HEK293 (cell line): ENCODE data around the gene KLK5.

Source experiments
- GLI2 ChIP-seq: fragments of 450-650 bp; formaldehyde crosslinking; IDR thresholded peaks from 2 replicates; pipeline ENCODE4; 2017; ENCODE audit warnings: missing biosample characterization, missing genetic modification characterization, low read depth, borderline replicate concordance
- HIC1 ChIP-seq: fragments of 450-650 bp; formaldehyde crosslinking; IDR thresholded peaks from 2 replicates; pipeline ENCODE4 v1.5.1; 2016; ENCODE audit warnings: missing biosample characterization, missing genetic modification characterization
- KLF17 ChIP-seq: fragments of 450-650 bp; formaldehyde crosslinking; IDR thresholded peaks from 2 replicates; pipeline ENCODE4 v1.5.1; 2016; ENCODE audit warnings: missing biosample characterization, missing genetic modification characterization
- PRDM10 ChIP-seq: fragments of 450-650 bp; formaldehyde crosslinking; IDR thresholded peaks from 2 replicates; pipeline ENCODE4 v1.5.1; 2016; ENCODE audit warnings: missing biosample characterization, missing genetic modification characterization
- SALL2 ChIP-seq: fragments of 450-650 bp; formaldehyde crosslinking; IDR thresholded peaks from 2 replicates; pipeline ENCODE4 v1.5.0; 2017; ENCODE audit warnings: missing biosample characterization, mild to moderate bottlenecking, missing genetic modification characterization, borderline replicate concordance
- ZBTB17 ChIP-seq: fragments of 450-650 bp; formaldehyde crosslinking; IDR thresholded peaks from 2 replicates; pipeline ENCODE4 v1.5.1; 2016; ENCODE audit warnings: missing biosample characterization, missing genetic modification characterization
- ZBTB6 ChIP-seq: fragments of 450-650 bp; formaldehyde crosslinking; IDR thresholded peaks from 2 replicates; pipeline ENCODE4 v1.5.1; 2017; ENCODE audit warnings: missing biosample characterization, missing genetic modification characterization
- ZFHX2 ChIP-seq: fragments of 450-650 bp; formaldehyde crosslinking; conservative IDR thresholded peaks from 2 replicates; pipeline ENCODE4 v1.5.1; 2016; ENCODE audit warnings: missing biosample characterization, missing genetic modification characterization
- ZNF148 ChIP-seq: fragments of 450-650 bp; formaldehyde crosslinking; IDR thresholded peaks from 2 replicates; pipeline ENCODE4 v1.5.0; 2017; ENCODE audit warnings: missing biosample characterization, missing genetic modification characterization, borderline replicate concordance
- ZNF18 ChIP-seq: fragments of 450-650 bp; formaldehyde crosslinking; IDR thresholded peaks from 2 replicates; pipeline ENCODE4 v1.5.1; 2016; ENCODE audit warnings: missing biosample characterization, missing genetic modification characterization
- ZNF280D ChIP-seq: fragments of 450-650 bp; formaldehyde crosslinking; IDR thresholded peaks from 2 replicates; pipeline ENCODE4 v1.5.1; 2016; ENCODE audit warnings: missing biosample characterization, missing genetic modification characterization
- ZNF341 ChIP-seq: fragments of 450-650 bp; formaldehyde crosslinking; IDR thresholded peaks from 2 replicates; pipeline ENCODE4; 2016; ENCODE audit warnings: low read depth, missing biosample characterization, missing genetic modification characterization
- ZNF398 ChIP-seq: fragments of 450-650 bp; formaldehyde crosslinking; IDR thresholded peaks from 2 replicates; pipeline ENCODE4 v1.5.1; 2017; ENCODE audit warnings: missing biosample characterization, missing genetic modification characterization
- ZNF639 ChIP-seq: fragments of 450-650 bp; formaldehyde crosslinking; IDR thresholded peaks from 2 replicates; pipeline ENCODE4 v1.5.1; 2016; ENCODE audit warnings: missing biosample characterization, missing genetic modification characterization
- ZNF843 ChIP-seq: fragments of 450-650 bp; formaldehyde crosslinking; IDR thresholded peaks from 2 replicates; pipeline ENCODE4 v1.5.1; 2016; ENCODE audit warnings: missing biosample characterization, missing genetic modification characterization

The KLK5 gene

GRCh38 chr19:50896591-50897190, 56.1 kb downstream of the KLK5 start (continued):
- TF ChIP-seq PRDM10 (tag by site-specific recombination) (peak; percentile 92), ZFHX2 (tag by site-specific recombination) (0 out of 2 replicates have a peak, but pooled peaks have one; percentile 11), ZNF280D (peak; percentile 46; the same call in 1 of the 2 replicates), ZBTB6 (tag by site-specific recombination) (peak; percentile 17; the same call in 1 of the 2 replicates), ZNF639 (peak; percentile 96; the same call in 1 of the 2 replicates), ZNF18 (tag by site-specific recombination) (peak; percentile 83), HIC1 (peak; percentile 98), ZNF341 (tag by site-specific recombination) (no peak), ZNF148 (tag by site-specific recombination) (0 out of 2 replicates have a peak, but pooled peaks have one; percentile 17), ZNF398 (tag by site-specific recombination) (peak; percentile 62), KLF17 (tag by site-specific recombination) (peak; percentile 96), SALL2 (tag by site-specific recombination) (no peak), GLI2 (tag by site-specific recombination) (no peak), ZBTB17 (tag by site-specific recombination) (peak; percentile 92), ZNF843 (tag by site-specific recombination) (peak; percentile 57)
